SK-N-MC (cell line): Measurements from ENCODE around the gene TAC3.
"Not testable (repeated sequence)": the region's sequence is repeated elsewhere in the genome, so short reads cannot be mapped to it uniquely, and the experiment has no call there.

Experiments used
- DNase-seq: peaks from one replicate; pipeline ENCODE4 v3.0.0-alpha.2; 2011; ENCODE audit warnings: low read depth, low spot score
- H3K27ac ChIP-seq: fragments of 200-600 bp; sonication (generic); 2 replicates; pipeline ENCODE4 v1.5.1; 2016; ENCODE audit warnings: mixed run types
- H3K36me3 ChIP-seq: fragments of 200-600 bp; sonication (generic); 2 replicates; pipeline ENCODE4 v1.6.1; 2017; ENCODE audit warnings: antibody characterized with exemption, low read length, mixed read lengths; ENCODE audit not compliant: insufficient read depth
- H3K4me3 ChIP-seq: fragments of 200-600 bp; sonication (generic); 2 replicates; pipeline ENCODE4 v1.5.1; 2016
- H3K9ac ChIP-seq: fragments of 200-600 bp; sonication (generic); 2 replicates; pipeline ENCODE4 v1.8.0; 2017; ENCODE audit warnings: mixed run types, mixed read lengths; ENCODE audit not compliant: insufficient read length
- H3K9me3 ChIP-seq: fragments of 200-600 bp; sonication (generic); 2 replicates; pipeline ENCODE4 v1.6.1; 2017; ENCODE audit warnings: low read depth, mild to moderate bottlenecking, antibody characterized with exemption, low read length, moderate library complexity, mixed read lengths

The TAC3 gene

GRCh38 chr12:56963557-56963956 lies 52.8 kb downstream of the TAC3 start:
- not testable (repeated sequence) for H3K9me3 ChIP-seq, H3K36me3 ChIP-seq, H3K27ac ChIP-seq, DNase-seq, H3K9ac ChIP-seq, H3K4me3 ChIP-seq

GRCh38 chr12:56962247-56962646 lies 54.1 kb downstream of the TAC3 start:
- not testable (repeated sequence) for H3K27ac ChIP-seq, H3K4me3 ChIP-seq, DNase-seq, H3K9me3 ChIP-seq, H3K9ac ChIP-seq, H3K36me3 ChIP-seq
